Measurements from ENCODE around the gene TOMM7. TPM values are rescaled to one million over a fixed set of nuclear protein-coding genes. Genes with fewer than 3 reads are reported as not detected.

The TOMM7 gene
- total RNA-seq, 6 experiments from 2014 or later, result 25.9 to 180 (median 102) TPM

DNA sequence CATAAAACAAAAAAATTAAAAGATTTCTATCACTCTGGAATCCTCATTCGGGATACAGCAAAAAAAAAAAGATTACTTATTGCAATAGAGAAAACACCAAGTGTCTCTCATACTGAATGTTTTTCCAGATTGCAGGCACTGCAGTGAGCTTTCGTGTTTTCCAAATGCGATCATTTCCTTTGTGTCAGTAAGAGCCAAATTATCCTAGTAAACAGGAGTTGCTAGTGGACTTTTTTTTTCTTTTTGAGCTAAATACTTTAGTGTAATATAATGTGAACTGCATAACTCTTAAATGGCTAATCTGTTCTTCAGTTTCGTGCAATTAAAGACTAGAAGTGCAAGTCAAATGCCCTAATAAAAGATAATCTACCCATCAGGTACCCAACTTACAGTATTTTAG is 44.4 kb upstream of the TOMM7 start:
- TF ChIP-seq POLR2A (IDR thresholded peaks at IDR 0.05), result no peak
- no peak for TF ChIP-seq CTCF (IDR thresholded peaks at IDR 0.05)
- peak overlapping the region in 1 of 3 donors; percentile 12 for H3K27ac ChIP-seq
- H3K4me3 ChIP-seq, result no peak overlapping the region
- intact Hi-C loops (cut with DNase I), result no loop called here
- H3K4me1 ChIP-seq, result peaks cover 0 to 24% (median 5%) of the 10 kb centered on the region in 4 donors
- ATAC-seq (no peak), DNase-seq (no peak)
- WGBS (ENCODE audit: insufficient coverage, low coverage, low lambda C conversion rate, missing lambda C conversion rate), result 54% methylated on average over 4 of the region's 4 CpGs
- no peaks in the 10 kb centered on the region for H3K36me3 ChIP-seq
- no peaks in the 10 kb centered on the region for H3K9me3 ChIP-seq
- H3K27me3 ChIP-seq, result no peaks in the 10 kb centered on the region

DNA sequence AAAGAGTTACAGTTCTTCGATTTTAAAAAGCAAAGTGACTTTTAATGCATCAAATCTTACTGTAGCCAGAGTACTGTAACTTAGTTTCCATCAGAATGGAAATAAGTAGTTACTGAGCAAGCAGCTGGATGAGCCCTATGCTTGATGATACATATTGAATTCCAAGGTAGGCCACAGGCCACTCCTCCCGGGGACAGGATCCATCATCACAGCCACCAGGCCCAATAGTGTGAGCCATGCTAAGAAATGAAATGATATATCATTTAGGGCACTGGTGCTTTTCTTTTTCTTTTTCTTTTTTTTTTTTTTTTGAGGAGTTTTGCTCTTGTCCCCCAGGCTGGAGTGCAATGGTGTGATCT is 42.9 kb upstream of the TOMM7 start:
- intact Hi-C loops (cut with DNase I), result no loop called here
- Histone ChIP-seq H3K27ac (no peak overlapping the region), H3K36me3 (no peaks in the 10 kb centered on the region), H3K27me3 (no peaks in the 10 kb centered on the region), H3K9me3 (no peaks in the 10 kb centered on the region), H3K4me3 (no peak overlapping the region), H3K4me1 (peaks cover 0 to 24% (median 5%) of the 10 kb centered on the region in 4 donors)
- DNase-seq (no peak), ATAC-seq (peak in 2 of 4 donors; percentile 5 to 6)
- TF ChIP-seq POLR2A (IDR thresholded peaks at IDR 0.05), result no peak
- WGBS (ENCODE audit: insufficient coverage, low coverage, low lambda C conversion rate, missing lambda C conversion rate), result 59% methylated on average over 2 of the region's 2 CpGs

GRCh38 chr7:22864855-22865601 is 42.4 kb upstream of the TOMM7 start:
- peaks cover 0 to 30% (median 5%) of the 10 kb centered on the region in 4 donors for H3K4me1 ChIP-seq
- H3K36me3 ChIP-seq, result no peaks in the 10 kb centered on the region
- TF ChIP-seq POLR2A (IDR thresholded peaks at IDR 0.05), result no peak
- TF ChIP-seq CTCF (IDR thresholded peaks at IDR 0.05), result no peak
- H3K4me3 ChIP-seq, result no peak overlapping the region
- H3K27ac ChIP-seq, result peak overlapping the region; percentile 26 to 43 (median 33)
- ATAC-seq (peak; percentile 89 to 92 (median 92)), DNase-seq (peak; percentile 48 to 70 (median 66))
- intact Hi-C loops (cut with DNase I), result no loop called here
- H3K27me3 ChIP-seq, result no peaks in the 10 kb centered on the region
- H3K9me3 ChIP-seq, result no peaks in the 10 kb centered on the region
- WGBS (ENCODE audit: insufficient coverage, low coverage, low lambda C conversion rate, missing lambda C conversion rate), result 58% methylated on average over 6 of the region's 7 CpGs

DNA sequence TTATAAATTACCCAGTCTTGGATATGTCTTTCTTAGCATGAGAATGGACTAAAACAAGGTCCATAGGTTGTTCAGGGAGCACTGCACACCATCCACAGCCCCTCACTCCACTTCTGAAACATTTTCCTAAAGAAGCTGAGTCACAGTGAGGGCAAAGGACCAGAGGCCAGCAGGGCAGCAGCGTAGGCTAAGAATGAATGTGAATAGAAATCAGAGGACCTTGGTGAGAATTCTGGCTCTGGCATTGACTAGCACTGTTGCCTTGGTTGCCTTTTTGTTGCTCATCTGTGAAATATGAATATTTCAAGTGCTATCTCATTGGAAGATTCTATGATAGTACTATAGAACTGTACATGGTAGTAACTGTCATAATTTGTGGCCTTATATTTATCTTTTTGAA is 41.7 kb upstream of the TOMM7 start:
- ATAC-seq (no peak), DNase-seq (no peak)
- intact Hi-C loops (cut with DNase I), result no loop called here
- no peak for TF ChIP-seq CTCF (IDR thresholded peaks at IDR 0.05)
- TF ChIP-seq POLR2A (IDR thresholded peaks at IDR 0.05), result no peak
- no peaks in the 10 kb centered on the region for H3K36me3 ChIP-seq
- no peaks in the 10 kb centered on the region for H3K27me3 ChIP-seq
- H3K4me3 ChIP-seq, result no peak overlapping the region
- no peaks in the 10 kb centered on the region for H3K9me3 ChIP-seq
- peaks cover 0 to 34% (median 5%) of the 10 kb centered on the region in 4 donors for H3K4me1 ChIP-seq
- WGBS (ENCODE audit: insufficient coverage, low coverage, low lambda C conversion rate, missing lambda C conversion rate), result 100% methylated on average over 1 of the region's 1 CpG
- H3K27ac ChIP-seq, result no peak overlapping the region

- ATAC-seq, result no peak
- intact Hi-C loops (cut with DNase I), result no loop called here
- 95% methylated on average over 8 of the region's 8 CpGs for WGBS (ENCODE audit: insufficient coverage, low coverage, low lambda C conversion rate, missing lambda C conversion rate)
These were observed 40.7 kb upstream of the TOMM7 start for GRCh38 chr7:22863156-22863899.

More at GRCh38 chr7:22863156-22863899, 40.7 kb upstream of the TOMM7 start:
- Histone ChIP-seq H3K27ac (no peak overlapping the region), H3K4me1 (peaks cover 0 to 33% (median 5%) of the 10 kb centered on the region in 4 donors), H3K9me3 (no peaks in the 10 kb centered on the region), H3K36me3 (peaks cover 0 to 5% (median 0%) of the 10 kb centered on the region in 4 donors), H3K4me3 (no peak overlapping the region), H3K27me3 (no peaks in the 10 kb centered on the region)
- TF ChIP-seq POLR2A (IDR thresholded peaks at IDR 0.05) (no peak), CTCF (IDR thresholded peaks at IDR 0.05) (no peak)
- DNase-seq, result no peak
